ENCODE results near the gene ANGPTL8.

ANGPTL8 gene

DNA sequence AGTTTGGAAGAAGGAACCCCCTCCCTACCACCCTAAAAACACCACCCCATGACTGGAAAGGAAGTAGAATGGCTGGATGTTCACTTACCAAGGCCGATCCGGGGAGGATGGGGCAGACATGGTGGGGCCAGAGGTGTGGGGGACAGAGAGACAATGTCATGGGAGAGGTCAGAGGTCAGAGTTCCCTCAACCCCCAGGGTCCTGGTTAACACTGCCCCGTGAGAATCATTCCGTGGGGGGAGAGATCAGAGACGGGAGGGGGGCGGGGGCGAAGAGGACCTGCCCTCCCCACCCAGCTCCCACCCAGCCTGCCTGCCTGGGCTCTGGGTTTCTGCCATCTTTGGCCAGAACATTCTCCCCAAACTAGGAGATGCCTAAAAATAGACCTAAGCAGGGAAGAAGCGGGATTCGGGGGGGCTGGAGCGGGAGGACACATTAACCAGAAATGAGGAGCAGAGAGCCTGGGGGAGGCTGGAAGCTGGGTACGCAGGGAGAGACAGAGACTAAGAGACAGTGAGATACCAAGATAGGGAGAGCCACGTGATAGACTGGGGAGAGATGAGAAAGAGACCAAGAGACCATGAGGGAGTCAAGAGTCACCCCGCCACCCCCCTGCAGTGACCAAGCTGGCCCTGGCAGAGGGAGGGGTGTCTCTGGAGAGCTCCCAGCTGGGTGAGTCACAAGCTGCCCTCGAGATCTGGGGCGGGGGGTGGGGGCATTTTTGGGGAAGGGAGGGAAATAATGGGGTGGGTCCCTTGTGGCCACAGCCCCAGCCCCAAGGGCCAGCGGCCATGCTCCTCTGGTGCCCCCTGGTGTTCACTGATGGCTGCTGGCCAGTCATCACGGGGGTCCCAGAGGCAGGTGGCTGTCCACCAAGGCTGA lies 36.0 kb upstream of the ANGPTL8 start:
- DNase-seq (ENCODE audit: low read depth, low spot score): peak; percentile 53

GRCh38 chr19:11204076-11204602 lies 35.3 kb upstream of the ANGPTL8 start:
- no peak for DNase-seq (ENCODE audit: low read depth, low spot score)

- DNase-seq (ENCODE audit: low read depth, low spot score): peak; percentile 56
These were observed 34.5 kb upstream of the ANGPTL8 start for GRCh38 chr19:11204943-11205349.

- DNase-seq (ENCODE audit: low read depth, low spot score): no peak
These were observed 33.4 kb upstream of the ANGPTL8 start for GRCh38 chr19:11205939-11206570.

- no peak for DNase-seq (ENCODE audit: low read depth, low spot score)
These were observed 30.6 kb upstream of the ANGPTL8 start for GRCh38 chr19:11208561-11209471.

DNA sequence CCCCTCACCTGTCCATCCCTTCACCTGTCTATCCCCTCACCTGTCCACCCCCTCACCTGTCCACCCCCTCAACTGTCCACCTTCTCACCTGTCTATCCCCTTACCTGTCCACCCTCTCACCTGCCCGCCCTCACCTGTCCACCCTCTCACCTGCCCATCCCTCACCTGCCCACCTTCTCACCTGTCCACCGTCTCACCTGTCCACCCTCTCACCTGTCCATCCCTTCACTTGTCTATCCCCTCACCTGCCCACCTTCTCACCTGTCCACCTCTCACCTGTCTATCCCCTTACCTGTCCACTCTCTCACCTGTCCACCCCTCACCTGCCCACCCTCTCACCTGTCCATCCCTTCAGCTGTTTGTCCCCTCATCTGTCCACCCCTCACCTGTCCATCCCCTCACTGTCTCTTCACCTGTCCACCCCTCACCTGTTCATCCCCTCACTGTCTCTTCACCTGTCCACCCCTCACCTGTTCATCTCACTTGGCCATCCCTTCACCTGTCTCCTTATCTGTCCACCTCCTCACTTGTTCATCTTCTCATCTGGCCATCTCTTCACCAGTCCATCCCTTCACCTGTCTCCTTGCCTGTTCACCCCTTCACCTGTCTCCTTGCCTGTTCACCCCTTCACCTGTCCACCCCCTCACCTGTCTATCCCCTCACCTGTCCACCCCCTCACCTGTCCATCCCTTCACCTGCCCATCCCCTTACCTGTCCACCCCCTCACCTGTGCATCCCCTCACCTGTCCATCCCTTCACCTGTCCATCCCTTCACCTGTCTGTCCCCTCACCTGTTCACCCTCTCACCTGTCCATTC lies 29.4 kb upstream of the ANGPTL8 start:
- DNase-seq (ENCODE audit: low read depth, low spot score): no peak

DNA sequence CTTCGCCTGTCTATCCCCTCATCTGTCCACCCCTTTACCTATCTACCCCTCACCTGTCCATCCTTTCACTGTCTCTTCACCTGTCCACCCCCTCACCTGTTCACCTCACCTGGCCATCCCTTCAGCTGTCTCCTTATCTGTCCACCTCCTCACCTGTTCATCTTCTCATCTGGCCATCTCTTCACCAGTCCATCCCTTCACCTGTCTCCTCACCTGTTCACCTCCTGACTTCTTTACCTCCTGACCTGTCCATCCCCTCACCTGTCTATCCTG lies 28.8 kb upstream of the ANGPTL8 start:
- no peak for DNase-seq (ENCODE audit: low read depth, low spot score)

DNA sequence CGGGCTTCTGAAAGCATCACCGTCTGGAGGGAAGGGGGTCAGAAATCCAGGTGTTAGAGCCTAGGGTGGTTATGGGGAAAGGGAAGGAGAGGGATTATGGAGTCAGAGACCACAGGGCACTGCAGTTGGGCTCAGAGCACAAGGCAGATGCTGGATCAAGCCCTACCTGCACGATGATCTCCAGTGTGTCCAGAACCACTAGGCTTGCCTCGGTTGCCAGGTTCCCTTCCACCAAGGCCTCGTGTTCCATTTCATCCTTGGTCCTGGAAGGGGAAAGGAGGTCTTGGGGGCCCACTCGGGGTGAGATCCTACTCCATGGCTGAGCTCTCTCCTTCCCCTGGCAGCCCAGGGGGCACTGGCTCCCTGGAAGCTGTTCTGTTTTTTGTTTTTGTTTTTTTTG lies 25.0 kb upstream of the ANGPTL8 start:
- DNase-seq (ENCODE audit: low read depth, low spot score): no peak

- DNase-seq (ENCODE audit: low read depth, low spot score): no peak
These were observed 18.3 kb upstream of the ANGPTL8 start for GRCh38 chr19:11221082-11221598.

GRCh38 chr19:11223200-11223599 lies 16.2 kb upstream of the ANGPTL8 start:
- DNase-seq (ENCODE audit: low read depth, low spot score): no peak

GRCh38 chr19:11224429-11224828 lies 15.0 kb upstream of the ANGPTL8 start:
- DNase-seq (ENCODE audit: low read depth, low spot score): no peak

GRCh38 chr19:11225172-11225571 lies 14.2 kb upstream of the ANGPTL8 start:
- DNase-seq (ENCODE audit: low read depth, low spot score): no peak

- no peak for DNase-seq (ENCODE audit: low read depth, low spot score)
These were observed 13.6 kb upstream of the ANGPTL8 start for GRCh38 chr19:11225815-11226214.

DNA sequence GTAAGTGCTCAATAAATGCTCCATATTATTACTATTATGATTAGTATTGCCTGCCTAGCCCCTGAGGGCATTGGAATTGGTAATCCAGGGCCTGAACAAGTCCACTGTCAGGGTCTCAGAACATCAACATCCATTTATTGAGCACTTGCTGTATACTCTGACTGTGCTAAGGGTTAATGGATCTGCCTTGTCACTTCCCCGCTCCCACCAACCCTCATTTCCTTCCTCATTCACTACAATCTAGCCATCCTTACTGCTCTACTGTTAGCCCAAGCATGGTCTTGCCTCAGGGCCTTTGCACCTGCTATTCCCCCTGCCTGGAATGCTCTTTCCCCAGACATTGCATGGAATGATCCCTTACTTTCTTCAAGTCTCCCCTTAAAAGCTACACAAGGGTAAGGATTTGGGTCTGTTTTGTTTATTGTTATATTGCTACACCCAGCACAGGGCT lies 12.7 kb upstream of the ANGPTL8 start:
- DNase-seq (ENCODE audit: low read depth, low spot score): no peak

DNA sequence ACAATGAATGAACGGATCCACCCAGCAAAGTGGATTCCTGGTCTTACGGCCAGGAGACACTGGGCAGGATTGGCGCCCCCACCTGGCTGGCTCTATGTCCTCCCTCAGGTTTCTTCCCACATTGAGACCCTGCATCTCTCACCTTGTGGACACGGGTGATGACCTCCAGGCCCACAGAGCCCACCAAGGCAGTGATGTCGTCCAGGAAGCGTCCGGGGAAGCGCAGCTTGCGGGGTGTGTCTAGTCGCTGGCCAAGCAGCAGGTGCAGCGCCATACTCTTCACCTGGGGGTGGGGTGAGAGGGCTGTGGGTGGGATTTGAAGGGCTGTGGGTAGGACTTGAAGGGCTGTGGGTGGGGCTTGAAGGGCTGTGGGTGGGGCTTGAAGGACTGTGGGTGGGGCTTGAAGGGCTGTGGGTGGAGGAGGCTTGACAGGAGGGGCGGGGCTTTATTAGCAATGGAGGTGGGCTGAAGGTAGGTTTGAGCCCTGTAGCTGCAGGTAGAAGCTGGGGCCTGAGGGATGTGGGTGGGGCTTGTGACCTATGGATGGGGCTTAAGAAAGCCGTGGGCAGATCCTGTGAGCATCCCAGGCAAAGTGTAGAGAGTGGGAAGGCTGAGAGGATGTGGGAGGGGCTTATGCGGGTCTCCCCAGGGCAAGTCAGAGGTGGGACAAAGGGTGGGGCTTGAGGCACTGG lies 12.1 kb upstream of the ANGPTL8 start:
- no peak for DNase-seq (ENCODE audit: low read depth, low spot score)

- DNase-seq (ENCODE audit: low read depth, low spot score): no peak
These were observed 8.6 kb upstream of the ANGPTL8 start for GRCh38 chr19:11230621-11231386.

- no peak for DNase-seq (ENCODE audit: low read depth, low spot score)
These were observed 6.9 kb upstream of the ANGPTL8 start for GRCh38 chr19:11232555-11232954.

DNA sequence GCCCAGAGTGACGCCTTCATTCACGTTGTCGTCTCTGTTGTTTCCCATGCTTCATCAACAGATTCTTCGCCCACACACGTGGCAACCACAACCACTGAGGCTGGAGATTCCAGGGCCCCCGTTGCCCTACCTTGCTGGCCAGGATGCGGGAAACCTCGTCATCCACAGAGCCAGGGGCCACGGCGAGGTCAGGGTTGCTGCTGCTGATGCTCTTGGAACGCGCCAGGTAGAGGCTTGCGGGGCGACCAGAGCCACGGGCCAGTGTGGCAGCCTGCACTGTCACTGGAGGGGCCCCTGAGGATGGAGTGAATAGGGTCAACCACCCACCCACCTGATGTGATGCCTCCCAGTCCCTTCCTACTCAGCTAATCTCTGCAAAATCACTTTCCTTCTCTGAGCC lies 6.3 kb upstream of the ANGPTL8 start:
- no peak for DNase-seq (ENCODE audit: low read depth, low spot score)

- DNase-seq (ENCODE audit: low read depth, low spot score): no peak
These were observed 4.8 kb upstream of the ANGPTL8 start for GRCh38 chr19:11234486-11235075.

Data from brain pericyte (primary cell).